IgD-negative memory B cell (primary cell): ENCODE data around the gene NFIC. TPM values are rescaled to one million over a fixed set of nuclear protein-coding genes. Genes with fewer than 3 reads are reported as not detected.
A peak's percentile ranks its signal among the peaks of the same experiment; 100 is the strongest.
"Not testable (repeated sequence)": the region's sequence is repeated elsewhere in the genome, so short reads cannot be mapped to it uniquely, and the experiment has no call there.

Source experiments
- H3K27ac Mint-ChIP-seq, 3 donors: one replicate each; pipeline ENCODE4 v1.8.0; 2020 to 2022; ENCODE audit warnings: mild to moderate bottlenecking in 3 of 3, mixed read lengths in 3 of 3, moderate library complexity in 1 of 3
- H3K27me3 Mint-ChIP-seq: one replicate; pipeline ENCODE4 v1.8.0; 2021; ENCODE audit warnings: mixed read lengths
- H3K36me3 Mint-ChIP-seq: one replicate; pipeline ENCODE4 v1.8.0; 2020; ENCODE audit warnings: mild to moderate bottlenecking, mixed read lengths
- H3K4me1 Mint-ChIP-seq, 3 donors: one replicate each; pipeline ENCODE4 v1.8.0; 2020 to 2022; ENCODE audit warnings: mixed read lengths in 3 of 3, mild to moderate bottlenecking in 1 of 3
- H3K4me3 Mint-ChIP-seq, 4 donors: one replicate each; pipeline ENCODE4 v1.8.0; 2020 to 2022; ENCODE audit warnings: mild to moderate bottlenecking in 4 of 4, mixed read lengths in 4 of 4, moderate library complexity in 3 of 4
- H3K9me3 Mint-ChIP-seq, 3 donors: one replicate each; pipeline ENCODE4 v1.8.0; 2020 to 2021; ENCODE audit warnings: mixed read lengths in 3 of 3, mild to moderate bottlenecking in 1 of 3
- polyA plus RNA-seq: library from polyadenylated mRNA; unstranded; fragments of 300-500 nt; fragmentation: Illumina TruSeq; gene quantifications from one replicate; pipeline ENCODE4 v1.2.3, GENCODE V29; 2021

NFIC gene
- polyA plus RNA-seq, 1 donor from 2014 or later = 12.8 TPM

- H3K4me1 Mint-ChIP-seq = no peaks in the 10 kb centered on the region
- H3K36me3 Mint-ChIP-seq = no peaks in the 10 kb centered on the region
- no peaks in the 10 kb centered on the region for H3K27me3 Mint-ChIP-seq
- H3K27ac Mint-ChIP-seq = no peak overlapping the region
- no peaks in the 10 kb centered on the region for H3K9me3 Mint-ChIP-seq
- H3K4me3 Mint-ChIP-seq = no peak overlapping the region
These were observed 54.7 kb downstream of the NFIC start for GRCh38 chr19:3420909-3421619.

GRCh38 chr19:3421656-3422055, 55.3 kb downstream of the NFIC start:
- H3K4me3 Mint-ChIP-seq, H3K27ac Mint-ChIP-seq, H3K4me1 Mint-ChIP-seq, H3K36me3 Mint-ChIP-seq, H3K27me3 Mint-ChIP-seq, H3K9me3 Mint-ChIP-seq: not testable (repeated sequence)

- peaks cover 3 to 4% (median 3%) of the 10 kb centered on the region in 3 donors for H3K4me1 Mint-ChIP-seq
- no peaks in the 10 kb centered on the region for H3K9me3 Mint-ChIP-seq
- no peak overlapping the region for H3K4me3 Mint-ChIP-seq
- H3K36me3 Mint-ChIP-seq = peaks cover 5% of the 10 kb centered on the region
- peaks cover 1% of the 10 kb centered on the region for H3K27me3 Mint-ChIP-seq
- H3K27ac Mint-ChIP-seq = no peak overlapping the region
These were observed 56.9 kb downstream of the NFIC start for GRCh38 chr19:3423183-3423829.

- H3K4me3 Mint-ChIP-seq = no peak overlapping the region
- H3K27me3 Mint-ChIP-seq = peaks cover 1% of the 10 kb centered on the region
- no peak overlapping the region for H3K27ac Mint-ChIP-seq
- no peaks in the 10 kb centered on the region for H3K9me3 Mint-ChIP-seq
- peaks cover 5% of the 10 kb centered on the region for H3K36me3 Mint-ChIP-seq
- H3K4me1 Mint-ChIP-seq = peaks cover 3 to 5% (median 3%) of the 10 kb centered on the region in 3 donors
These were observed 60.0 kb downstream of the NFIC start for GRCh38 chr19:3426433-3426832.

- peaks cover 8 to 12% (median 12%) of the 10 kb centered on the region in 3 donors for H3K4me1 Mint-ChIP-seq
- H3K36me3 Mint-ChIP-seq, H3K27me3 Mint-ChIP-seq, H3K9me3 Mint-ChIP-seq, H3K4me3 Mint-ChIP-seq, H3K27ac Mint-ChIP-seq: not testable (repeated sequence)
These were observed 63.9 kb downstream of the NFIC start for GRCh38 chr19:3430366-3430680.

GRCh38 chr19:3431760-3432397, 65.5 kb downstream of the NFIC start:
- peaks cover 1% of the 10 kb centered on the region for H3K27me3 Mint-ChIP-seq
- H3K36me3 Mint-ChIP-seq = no peaks in the 10 kb centered on the region
- peaks cover 12 to 16% (median 16%) of the 10 kb centered on the region in 3 donors for H3K4me1 Mint-ChIP-seq
- H3K9me3 Mint-ChIP-seq = peaks cover 0 to 1% (median 0%) of the 10 kb centered on the region in 3 donors
- no peak overlapping the region for H3K27ac Mint-ChIP-seq
- peak overlapping the region in 1 of 4 donors; percentile 61 for H3K4me3 Mint-ChIP-seq

GRCh38 chr19:3433313-3433712, 66.9 kb downstream of the NFIC start:
- Mint-ChIP-seq H3K36me3 (no peaks in the 10 kb centered on the region), H3K27ac (no peak overlapping the region), H3K4me1 (peaks cover 9 to 12% (median 11%) of the 10 kb centered on the region in 3 donors), H3K4me3 (peak overlapping the region in 1 of 4 donors; percentile 52), H3K27me3 (no peaks in the 10 kb centered on the region), H3K9me3 (peaks cover 0 to 1% (median 0%) of the 10 kb centered on the region in 3 donors)

GRCh38 chr19:3433805-3434540, 67.6 kb downstream of the NFIC start:
- Mint-ChIP-seq H3K27ac (peak overlapping the region in 2 of 3 donors; percentile 84 to 96), H3K36me3 (no peaks in the 10 kb centered on the region), H3K4me3 (peak overlapping the region; percentile 90 to 99 (median 98)), H3K4me1 (peaks cover 9 to 12% (median 11%) of the 10 kb centered on the region in 3 donors), H3K27me3 (no peaks in the 10 kb centered on the region), H3K9me3 (peaks cover 0 to 1% (median 0%) of the 10 kb centered on the region in 3 donors)

GRCh38 chr19:3434630-3435553, 68.5 kb downstream of the NFIC start:
- no peaks in the 10 kb centered on the region for H3K27me3 Mint-ChIP-seq
- H3K36me3 Mint-ChIP-seq = no peaks in the 10 kb centered on the region
- peak overlapping the region; percentile 90 to 99 (median 98) for H3K4me3 Mint-ChIP-seq
- H3K27ac Mint-ChIP-seq = peak overlapping the region; percentile 96 to 100 (median 96)
- peaks cover 9 to 12% (median 11%) of the 10 kb centered on the region in 3 donors for H3K4me1 Mint-ChIP-seq
- H3K9me3 Mint-ChIP-seq = peaks cover 0 to 1% (median 0%) of the 10 kb centered on the region in 3 donors

GRCh38 chr19:3440082-3440481, 73.7 kb downstream of the NFIC start:
- H3K4me1 Mint-ChIP-seq = peaks cover 4 to 6% (median 6%) of the 10 kb centered on the region in 3 donors
- no peaks in the 10 kb centered on the region for H3K27me3 Mint-ChIP-seq
- H3K4me3 Mint-ChIP-seq = peak overlapping the region in 1 of 4 donors; percentile 39
- peak overlapping the region in 1 of 3 donors; percentile 8 for H3K27ac Mint-ChIP-seq
- peaks cover 0 to 1% (median 0%) of the 10 kb centered on the region in 3 donors for H3K9me3 Mint-ChIP-seq
- no peaks in the 10 kb centered on the region for H3K36me3 Mint-ChIP-seq

- Mint-ChIP-seq H3K4me1 (peaks cover 0 to 2% (median 0%) of the 10 kb centered on the region in 3 donors), H3K9me3 (no peaks in the 10 kb centered on the region), H3K36me3 (no peaks in the 10 kb centered on the region), H3K27me3 (no peaks in the 10 kb centered on the region), H3K4me3 (no peak overlapping the region), H3K27ac (no peak overlapping the region)
These were observed 75.0 kb downstream of the NFIC start for GRCh38 chr19:3441089-3441985.

- peaks cover 0 to 2% (median 0%) of the 10 kb centered on the region in 3 donors for H3K4me1 Mint-ChIP-seq
- no peaks in the 10 kb centered on the region for H3K27me3 Mint-ChIP-seq
- no peak overlapping the region for H3K4me3 Mint-ChIP-seq
- H3K9me3 Mint-ChIP-seq = no peaks in the 10 kb centered on the region
- H3K36me3 Mint-ChIP-seq = no peaks in the 10 kb centered on the region
- H3K27ac Mint-ChIP-seq = no peak overlapping the region
These were observed 75.6 kb downstream of the NFIC start for GRCh38 chr19:3441986-3442329.

- no peaks in the 10 kb centered on the region for H3K9me3 Mint-ChIP-seq
- H3K36me3 Mint-ChIP-seq = no peaks in the 10 kb centered on the region
- H3K4me3 Mint-ChIP-seq = no peak overlapping the region
- peaks cover 0 to 2% (median 0%) of the 10 kb centered on the region in 3 donors for H3K4me1 Mint-ChIP-seq
- H3K27ac Mint-ChIP-seq = no peak overlapping the region
- no peaks in the 10 kb centered on the region for H3K27me3 Mint-ChIP-seq
These were observed 76.2 kb downstream of the NFIC start for GRCh38 chr19:3442487-3443071.
